ENCODE data around the gene CFAP119. TPM values are rescaled to one million over a fixed set of nuclear protein-coding genes. Genes with fewer than 3 reads are reported as not detected.

The CFAP119 gene
- total RNA-seq = 0.54 and 1.1 TPM in 2 replicates

GRCh38 chr16:30761928-30762902, at the start of gene CFAP119, which contains the start of gene RNF40:
Gene CFAP119, minus strand, starts transcription at chr16:30762062. Its CDS starts 314 bp downstream, at chr16:30761748.
Gene RNF40, plus strand, starts transcription at chr16:30762322. Its CDS starts 224 bp downstream, at chr16:30762546.

DNA sequence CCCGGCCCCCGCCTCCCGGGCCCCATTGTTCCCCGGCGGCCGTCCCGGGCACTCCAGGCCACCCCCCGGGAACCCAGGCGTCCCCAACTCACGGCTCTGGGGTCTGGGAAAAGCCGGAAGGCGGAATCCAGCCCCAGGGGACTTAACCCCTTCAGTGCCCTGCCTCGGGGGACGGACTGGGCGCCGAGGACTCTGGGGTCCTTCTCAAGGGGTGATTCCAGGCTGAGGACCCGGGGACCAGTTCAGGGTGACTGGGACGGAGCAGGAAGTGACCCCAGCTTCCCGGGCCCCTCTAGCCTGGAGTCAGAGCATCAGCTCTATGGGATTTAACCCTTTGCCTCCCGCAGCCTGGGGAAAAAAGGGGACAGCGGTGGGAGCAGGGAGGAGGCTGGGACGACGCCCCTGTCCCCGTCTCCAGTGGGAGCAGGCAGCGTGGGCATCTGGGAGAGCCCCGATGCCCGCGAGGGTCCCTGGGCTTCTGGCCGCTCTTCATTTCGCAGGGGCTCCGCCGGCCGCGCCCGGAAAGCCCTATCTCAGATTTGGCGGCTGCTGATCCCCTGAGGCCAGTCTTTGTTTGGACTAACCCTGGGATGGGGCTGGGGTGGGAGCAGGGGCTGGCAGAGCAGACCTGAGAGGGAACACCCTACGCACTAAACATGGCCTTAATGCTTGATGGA, 25.2 kb upstream of the CFAP119 start, which contains the start of gene ZNF629:
Gene ZNF629, minus strand, starts transcription at position 270 of the 677 bp plus-strand sequence. CDS start 2,723 bp downstream, outside the sequence.

DNA sequence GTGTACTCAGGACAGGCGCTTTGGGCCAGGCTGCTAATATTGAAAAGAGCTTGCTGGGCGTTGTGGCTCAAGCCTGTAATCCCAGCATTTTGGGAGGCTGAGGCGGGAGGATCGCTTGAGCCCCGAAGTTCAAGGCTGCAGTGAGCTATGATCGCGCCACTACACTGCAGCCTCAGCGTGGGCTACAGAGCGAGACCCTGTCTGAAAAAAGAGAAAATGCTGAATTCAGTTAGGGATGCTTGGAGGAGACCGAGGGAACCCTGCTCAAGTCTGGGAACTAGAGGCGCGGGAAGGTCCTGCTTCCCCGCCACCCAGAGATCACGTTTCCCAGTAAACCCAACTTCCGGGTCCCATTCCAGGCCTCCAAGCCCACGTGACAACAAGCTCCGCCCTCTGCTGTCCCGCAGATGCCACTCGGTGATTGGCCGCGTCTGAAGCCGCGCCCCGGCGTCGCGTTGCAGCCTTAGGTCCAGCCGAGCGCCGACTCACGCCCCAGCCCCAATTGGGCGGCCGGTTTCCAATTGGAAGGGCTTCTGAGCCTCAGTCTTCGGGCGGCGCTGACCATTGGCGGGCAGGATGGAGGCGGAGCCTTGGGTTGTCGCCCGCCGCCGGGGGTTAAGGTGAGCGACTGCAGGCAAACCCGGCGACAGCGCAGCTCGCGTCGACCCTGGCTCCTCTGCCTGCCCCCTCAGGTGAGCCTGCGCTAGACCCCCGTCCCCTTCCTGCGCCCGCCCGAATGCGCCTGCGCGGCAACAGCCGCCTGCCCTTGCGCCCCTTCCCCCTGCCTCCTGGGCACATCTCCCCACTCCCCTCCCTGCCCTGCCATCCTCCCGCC, 13.8 kb downstream of the CFAP119 start, which contains the start of gene PHKG2:
Gene PHKG2, plus strand, starts transcription at position 627 of the 835 bp plus-strand sequence. CDS start 396 bp downstream, outside the sequence.

Other genes starting within 250 kb of the CFAP119 start
- 14.8 and 15.3 TPM in 2 replicates for gene ZNF768, start 235.5 kb downstream of the CFAP119 start, total RNA-seq
- 6.8 and 8.1 TPM in 2 replicates for gene ZNF747, start 227.2 kb downstream of the CFAP119 start, total RNA-seq
- 3.1 and 4.6 TPM in 2 replicates for gene ZNF764, start 203.7 kb downstream of the CFAP119 start, total RNA-seq
- 5.8 and 9.4 TPM in 2 replicates for gene ZNF688, start 190.3 kb downstream of the CFAP119 start, total RNA-seq
- 8.3 and 12.4 TPM in 2 replicates for gene ZNF785, start 176.4 kb downstream of the CFAP119 start, total RNA-seq
- gene ZNF689, start 151.7 kb downstream of the CFAP119 start, total RNA-seq = 4.0 and 4.5 TPM in 2 replicates
- gene PRR14, start 111.1 kb downstream of the CFAP119 start, total RNA-seq = 3.8 and 5.5 TPM in 2 replicates
- gene FBRS, start 103.6 kb downstream of the CFAP119 start, total RNA-seq = 13.9 and 14.2 TPM in 2 replicates
- 27.6 TPM in 2 replicates for gene SRCAP, start 62.9 kb downstream of the CFAP119 start, total RNA-seq
- gene PHKG2, start 13.6 kb downstream of the CFAP119 start, total RNA-seq = 12.3 and 17.4 TPM in 2 replicates
- gene RNF40, start 260 bp upstream of the CFAP119 start, total RNA-seq = 34.4 and 52.9 TPM in 2 replicates
- 5.2 and 6.4 TPM in 2 replicates for gene ZNF629, start 25.1 kb upstream of the CFAP119 start, total RNA-seq
- gene BCL7C, start 132.0 kb upstream of the CFAP119 start, total RNA-seq = 56.3 and 76.8 TPM in 2 replicates
- gene CTF1, start 134.6 kb upstream of the CFAP119 start, total RNA-seq = 0.09 and 0.33 TPM in 2 replicates
- 10.7 and 16.6 TPM in 2 replicates for gene FBXL19, start 161.5 kb upstream of the CFAP119 start, total RNA-seq
- 30.0 and 32.7 TPM in 2 replicates for gene ORAI3, start 187.0 kb upstream of the CFAP119 start, total RNA-seq
- 1.9 and 2.1 TPM in 2 replicates for gene SETD1A, start 195.7 kb upstream of the CFAP119 start, total RNA-seq
- gene HSD3B7, start 223.1 kb upstream of the CFAP119 start, total RNA-seq = 20.3 and 28.2 TPM in 2 replicates
- 0.34 and 0.76 TPM in 2 replicates for gene STX1B, start 248.6 kb upstream of the CFAP119 start, total RNA-seq